Kidney glomerular epithelial cell (primary cell): ENCODE data around the gene C7.
A peak's percentile ranks its signal among the peaks of the same experiment; 100 is the strongest.
"Not testable (repeated sequence)": the region's sequence is repeated elsewhere in the genome, so short reads cannot be mapped to it uniquely, and the experiment has no call there.

Source experiments
- DNase-seq: peaks from one replicate; lab custom pipeline; 2025; lab: John Stamatoyannopoulos, UW

The C7 gene

GRCh38 chr5:40909264-40909663 lies at the start of gene C7:
TSS of gene C7 (plus strand) at chr5:40909497. CDS start at chr5:40909611, 114 bp downstream.
- no peak for DNase-seq

- DNase-seq: no peak
Measured at GRCh38 chr5:40860711-40861110, 48.6 kb upstream of the C7 start.

GRCh38 chr5:40865004-40865403 lies 44.3 kb upstream of the C7 start:
- not testable (repeated sequence) for DNase-seq

GRCh38 chr5:40866844-40867243 lies 42.5 kb upstream of the C7 start:
- no peak for DNase-seq

GRCh38 chr5:40869384-40869783 lies 39.9 kb upstream of the C7 start:
- DNase-seq: no peak

- no peak for DNase-seq
Measured at GRCh38 chr5:40871177-40871576, 38.1 kb upstream of the C7 start.

- not testable (repeated sequence) for DNase-seq
Measured at GRCh38 chr5:40872253-40872652, 37.0 kb upstream of the C7 start.

- DNase-seq: no peak
Measured at GRCh38 chr5:40873286-40873880, 35.9 kb upstream of the C7 start.

- DNase-seq: no peak
Measured at GRCh38 chr5:40875958-40876357, 33.3 kb upstream of the C7 start.

- DNase-seq: no peak
Measured at GRCh38 chr5:40877371-40877988, 31.8 kb upstream of the C7 start.

GRCh38 chr5:40879163-40879942 lies 29.9 kb upstream of the C7 start:
- peak; percentile 53 for DNase-seq

GRCh38 chr5:40882291-40882690 lies 27.0 kb upstream of the C7 start:
- no peak for DNase-seq

- not testable (repeated sequence) for DNase-seq
Measured at GRCh38 chr5:40883051-40883450, 26.2 kb upstream of the C7 start.

- DNase-seq: not testable (repeated sequence)
Measured at GRCh38 chr5:40895440-40896425, 13.6 kb upstream of the C7 start.

- DNase-seq: peak; percentile 37
Measured at GRCh38 chr5:40904205-40904993, 4.9 kb upstream of the C7 start.

- no peak for DNase-seq
Measured at GRCh38 chr5:40904994-40905306, 4.3 kb upstream of the C7 start.

GRCh38 chr5:40906351-40906751 lies 2.9 kb upstream of the C7 start:
- peak; percentile 18 for DNase-seq

GRCh38 chr5:40909723-40910122 lies 426 bp downstream of the C7 start:
- DNase-seq: no peak

- DNase-seq: no peak
Measured at GRCh38 chr5:40911266-40911665, 2.0 kb downstream of the C7 start.

GRCh38 chr5:40914835-40915234 lies 5.5 kb downstream of the C7 start:
- DNase-seq: no peak

GRCh38 chr5:40915341-40915926 lies 6.1 kb downstream of the C7 start:
- no peak for DNase-seq
